NCI-H128 (cell line): ENCODE data around the gene STARD13.

Source experiments
- DNase-seq: peaks from one replicate; lab custom pipeline; 2025; ENCODE audit not compliant: unreplicated experiment; lab: John Stamatoyannopoulos, UW

The STARD13 gene

DNA sequence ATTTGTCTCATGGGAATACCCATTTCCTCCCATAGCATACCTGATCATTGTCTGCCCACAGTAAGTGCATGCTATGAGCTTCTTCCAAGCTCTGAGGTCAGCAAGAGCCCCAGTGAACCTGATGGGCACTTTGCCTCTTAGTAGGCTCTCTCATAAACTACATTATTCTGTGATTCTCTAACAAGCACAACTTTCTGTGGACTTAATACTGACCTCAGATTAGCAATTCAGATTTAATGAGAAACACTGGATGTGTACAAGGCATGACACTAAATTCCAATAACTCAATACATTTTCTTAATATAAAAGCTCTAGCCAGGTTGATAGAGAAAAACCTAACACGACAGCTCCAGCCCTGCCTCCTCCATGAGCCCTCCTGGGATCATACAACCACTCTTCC, 23.3 kb upstream of the STARD13 start:
- no peak for DNase-seq

- DNase-seq, result no peak
Measured at GRCh38 chr13:33307843-33308242, 22.3 kb upstream of the STARD13 start.

DNA sequence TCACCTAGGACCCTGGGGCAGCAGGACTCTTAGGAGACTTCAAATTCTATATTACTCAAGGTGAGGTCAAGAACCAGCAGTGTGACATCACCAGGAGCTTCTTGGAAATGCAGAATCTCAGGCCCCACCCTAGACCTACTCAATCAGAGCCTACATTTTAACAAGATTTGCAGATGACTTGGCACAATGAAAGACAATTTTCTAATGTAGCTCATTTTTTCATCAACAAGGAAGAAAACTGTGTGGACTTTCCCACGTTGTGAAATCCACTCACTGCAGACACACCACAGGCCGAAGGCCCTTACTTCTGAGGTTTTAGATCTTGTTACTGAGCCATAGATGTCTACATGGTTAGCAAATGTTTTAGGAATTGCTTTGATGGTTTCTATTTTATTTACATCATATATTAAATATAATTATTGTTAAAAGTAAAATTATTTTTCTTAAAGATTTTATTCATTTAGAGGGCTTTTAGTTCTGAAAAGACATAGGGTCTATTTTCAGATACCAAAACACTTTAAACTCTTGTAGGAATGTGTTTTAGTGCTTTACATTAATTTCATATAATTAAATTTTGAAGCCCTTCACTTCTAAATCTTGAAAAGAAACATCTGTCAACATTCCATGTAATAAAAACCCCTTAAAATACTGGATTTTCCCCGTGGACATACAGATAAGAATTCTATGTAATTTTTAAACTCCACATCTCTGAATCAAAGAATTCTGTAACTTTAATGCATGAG, 18.5 kb upstream of the STARD13 start:
- no peak for DNase-seq

DNA sequence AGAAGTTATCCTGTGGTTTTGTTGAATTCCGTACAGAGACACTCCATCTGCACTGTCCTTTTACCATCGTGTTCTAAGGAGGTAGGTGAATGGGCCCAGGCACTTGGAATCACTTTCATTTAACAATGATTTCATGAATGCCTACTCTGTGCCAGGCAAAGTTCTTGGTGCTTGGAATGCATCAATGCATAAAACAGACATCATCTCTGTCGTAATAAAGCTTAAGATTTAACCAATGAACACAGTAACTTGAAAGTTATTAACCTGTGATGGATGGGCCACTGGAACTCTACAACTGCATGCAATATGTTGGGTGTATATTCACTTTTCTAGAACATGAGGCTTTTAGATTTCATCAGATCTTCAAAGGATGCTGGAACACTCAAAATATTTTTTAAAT, 14.1 kb upstream of the STARD13 start:
- DNase-seq, result no peak

DNA sequence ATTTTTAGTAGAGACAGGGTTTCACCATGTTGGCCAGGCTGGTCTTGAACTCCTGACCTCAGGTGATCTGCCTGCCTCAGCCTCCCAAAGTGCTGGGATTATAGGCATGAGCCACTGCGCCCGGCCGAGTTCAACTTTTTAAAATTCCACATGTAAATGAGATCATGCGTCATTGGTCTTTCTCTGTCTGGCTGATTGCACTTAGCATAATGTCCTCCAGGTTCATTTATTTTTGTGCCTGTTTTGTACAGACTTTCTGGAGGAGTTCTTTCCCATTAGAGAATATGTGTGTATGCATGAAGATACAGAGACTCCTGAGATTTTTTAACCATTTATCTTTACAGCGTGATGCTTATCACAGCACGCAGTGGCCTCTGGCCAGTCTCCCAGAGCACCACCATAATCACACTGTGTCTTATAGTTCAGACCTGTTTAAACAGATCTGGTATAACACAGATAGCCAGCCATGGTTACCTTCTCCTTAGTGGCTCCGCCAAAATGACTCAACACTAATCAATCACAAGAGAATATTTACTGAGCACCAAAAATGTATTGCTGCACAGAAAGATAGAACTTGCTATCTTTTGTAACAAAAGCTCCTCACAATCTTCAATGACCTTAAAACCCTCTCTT, 11.4 kb upstream of the STARD13 start:
- no peak for DNase-seq

GRCh38 chr13:33292712-33293111, 7.2 kb upstream of the STARD13 start:
- DNase-seq, result no peak

DNA sequence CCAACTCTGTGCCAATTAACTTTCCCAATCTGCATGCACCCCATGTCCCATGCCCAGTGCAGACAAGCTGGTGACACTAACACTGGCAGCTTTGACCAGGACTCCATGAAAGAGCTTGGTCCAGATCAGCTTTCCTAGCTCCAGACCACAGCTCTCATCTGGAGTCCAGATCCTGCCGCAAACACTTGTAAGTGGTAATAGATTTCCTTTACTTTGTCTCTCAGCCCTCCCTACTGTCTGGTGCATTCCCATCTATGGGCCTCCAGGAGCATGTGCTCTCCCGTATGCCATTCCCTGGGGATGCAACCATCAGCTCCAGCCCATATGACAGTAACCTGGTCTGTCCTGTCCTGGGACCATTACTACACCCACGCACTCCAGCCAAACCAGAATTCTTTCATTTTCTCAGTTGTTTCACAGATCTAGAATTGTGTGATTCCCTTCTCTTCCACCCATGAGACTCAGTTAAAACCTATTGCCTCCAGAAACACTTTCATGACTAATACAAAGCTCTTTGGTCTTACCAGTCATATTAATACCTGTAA, 4.9 kb upstream of the STARD13 start:
- no peak for DNase-seq

DNA sequence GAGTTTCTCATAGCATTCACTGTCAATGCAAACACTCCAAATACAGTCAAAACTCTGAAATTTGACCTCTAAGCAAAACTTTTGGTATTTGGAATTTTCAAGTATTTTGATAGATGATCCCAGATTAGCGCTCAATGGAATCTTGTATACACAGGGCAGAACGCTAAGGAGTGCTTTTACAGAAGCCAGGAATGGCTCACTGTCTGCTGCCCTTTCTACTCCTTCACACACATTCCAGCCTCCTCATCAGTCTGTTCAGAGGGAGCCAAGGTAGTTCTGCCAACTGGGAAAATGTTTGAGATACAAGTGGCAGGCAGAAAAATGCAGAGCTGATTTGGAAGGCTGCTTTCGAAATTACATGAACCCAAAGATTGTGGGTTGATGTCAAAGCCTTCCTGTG, 4.4 kb upstream of the STARD13 start:
- DNase-seq, result no peak

DNA sequence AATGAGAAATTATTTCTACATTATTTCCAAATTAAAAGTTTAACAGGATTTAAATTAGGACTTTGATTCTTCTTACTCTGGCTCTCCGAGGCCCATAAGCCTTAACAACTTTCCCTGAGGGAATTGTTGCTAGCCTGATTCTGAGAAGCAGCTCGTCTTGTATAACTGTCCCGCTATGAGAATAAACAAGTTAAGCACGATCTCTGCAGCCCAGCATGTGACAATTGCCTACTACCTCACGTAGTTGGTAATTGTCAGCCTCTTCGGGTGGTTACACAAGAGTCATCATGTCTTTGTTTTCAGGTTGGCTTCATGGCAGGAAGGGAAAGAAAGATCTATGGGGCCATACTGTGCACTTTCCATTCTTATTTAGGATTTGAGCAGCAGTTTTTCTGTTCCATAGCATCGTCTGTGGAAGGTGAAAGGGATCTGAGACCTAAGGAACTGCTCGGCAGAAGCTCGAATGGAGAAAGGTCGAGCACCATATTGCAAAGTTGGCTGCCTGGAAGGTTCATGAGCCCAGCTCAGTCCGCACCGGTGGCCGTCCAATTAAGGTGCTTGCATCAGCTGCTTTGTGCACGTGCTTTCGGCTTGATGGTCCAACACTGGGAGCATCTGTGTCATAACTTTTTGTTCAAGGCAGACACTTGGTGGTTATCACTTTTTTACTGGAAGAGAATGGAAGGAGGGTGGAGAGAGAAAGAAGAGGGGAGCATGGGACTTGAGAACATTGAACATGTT, 1.8 kb upstream of the STARD13 start:
- DNase-seq, result no peak

- DNase-seq, result no peak
Measured at GRCh38 chr13:33286128-33286527, 573 bp upstream of the STARD13 start.

DNA sequence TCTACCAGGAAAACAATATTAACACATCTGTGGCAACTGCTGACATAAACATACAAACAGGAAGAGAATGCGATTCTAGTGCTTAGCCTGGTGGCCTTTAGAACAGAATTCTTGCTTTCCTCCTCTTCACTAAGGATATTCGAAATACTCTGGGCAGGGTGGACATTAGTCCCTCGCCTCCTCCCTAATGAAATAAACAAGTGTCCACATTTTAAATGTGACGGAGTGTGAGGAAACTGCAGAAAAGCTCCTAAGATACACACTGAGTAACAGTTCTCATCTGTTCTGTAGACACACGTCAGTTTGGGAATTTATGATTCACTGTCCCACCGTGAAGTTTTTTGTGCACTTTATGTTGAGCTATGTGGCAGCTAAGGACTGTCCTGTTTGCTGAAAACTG, 639 bp downstream of the STARD13 start:
- no peak for DNase-seq

DNA sequence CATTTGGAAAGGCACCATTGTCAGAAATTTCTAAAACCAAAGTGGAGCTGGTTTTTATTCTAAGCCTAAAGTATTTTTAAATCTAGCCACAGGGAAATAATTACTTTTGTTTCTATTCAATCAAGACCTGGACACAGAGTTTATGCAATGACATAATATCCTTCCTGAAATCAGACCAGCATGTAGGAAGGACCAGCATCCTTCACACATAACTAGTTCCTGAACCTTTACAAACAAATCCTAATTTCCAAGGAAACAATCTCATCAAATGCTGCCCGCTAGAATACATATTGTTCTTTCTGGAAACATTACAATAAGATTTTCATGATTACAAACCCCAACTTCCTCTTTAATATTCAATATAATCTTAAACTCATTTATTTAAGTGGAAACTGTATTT, 1.5 kb downstream of the STARD13 start:
- no peak for DNase-seq

DNA sequence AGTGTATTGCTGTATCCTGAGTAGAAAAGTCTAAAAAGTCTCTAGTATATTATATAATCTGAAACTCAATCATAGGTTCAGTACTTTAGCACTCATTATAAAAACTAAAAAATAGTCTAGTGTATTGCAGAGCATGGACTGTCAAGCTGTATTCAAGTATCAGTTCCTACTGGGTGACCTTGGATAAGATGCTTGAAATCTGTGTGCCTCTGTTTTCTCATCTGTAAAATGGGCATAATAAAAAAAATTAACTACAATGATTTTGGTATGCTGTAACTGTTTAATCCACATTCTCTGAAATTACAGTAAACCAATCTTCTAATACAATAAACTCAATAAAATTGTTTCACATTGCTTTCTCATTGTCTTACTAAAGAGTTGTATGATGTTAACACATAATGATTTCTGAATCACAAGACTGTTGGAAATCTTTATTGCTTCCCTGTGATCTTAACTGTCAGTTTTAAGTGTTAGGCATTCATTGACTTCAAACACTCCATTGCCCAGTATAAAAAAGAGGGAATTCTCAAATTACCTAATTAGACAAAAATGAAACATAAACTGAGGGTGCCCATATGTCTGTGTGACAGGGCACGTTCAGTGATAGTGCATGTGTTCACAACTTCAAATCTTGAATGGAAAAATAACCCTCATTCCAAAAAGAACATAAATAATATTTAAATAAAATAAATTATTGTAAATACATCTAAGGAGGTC, 2.2 kb downstream of the STARD13 start:
- DNase-seq, result no peak

DNA sequence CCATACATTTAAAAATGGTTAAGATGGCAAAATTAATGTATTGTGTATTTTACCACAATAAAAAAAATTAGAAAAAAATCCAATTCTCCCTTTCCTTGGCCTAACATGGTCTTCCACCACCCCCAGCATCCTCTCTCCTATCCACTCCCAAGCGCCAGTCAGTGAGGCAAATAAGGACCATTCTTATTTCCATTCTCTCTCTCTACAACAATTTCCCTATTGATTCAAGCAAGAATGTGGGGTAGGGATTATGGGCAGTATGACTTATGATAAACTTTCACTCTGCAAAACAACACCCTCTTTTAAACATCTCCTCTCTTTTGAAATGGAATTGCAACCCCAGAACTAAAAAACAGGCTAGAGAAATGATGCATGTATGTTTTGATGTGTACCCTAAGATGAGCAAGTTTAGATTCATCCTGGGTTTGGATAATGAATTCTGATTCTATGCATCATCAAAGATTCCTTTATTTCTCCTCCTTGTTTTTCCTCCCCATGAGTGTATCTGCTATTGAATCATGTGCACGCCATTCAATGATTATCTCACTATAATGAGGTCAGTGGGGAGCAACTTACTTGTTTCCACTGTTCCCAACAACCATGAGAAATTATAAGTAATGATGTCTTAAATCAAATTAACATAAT, 3.5 kb downstream of the STARD13 start:
- DNase-seq, result no peak

DNA sequence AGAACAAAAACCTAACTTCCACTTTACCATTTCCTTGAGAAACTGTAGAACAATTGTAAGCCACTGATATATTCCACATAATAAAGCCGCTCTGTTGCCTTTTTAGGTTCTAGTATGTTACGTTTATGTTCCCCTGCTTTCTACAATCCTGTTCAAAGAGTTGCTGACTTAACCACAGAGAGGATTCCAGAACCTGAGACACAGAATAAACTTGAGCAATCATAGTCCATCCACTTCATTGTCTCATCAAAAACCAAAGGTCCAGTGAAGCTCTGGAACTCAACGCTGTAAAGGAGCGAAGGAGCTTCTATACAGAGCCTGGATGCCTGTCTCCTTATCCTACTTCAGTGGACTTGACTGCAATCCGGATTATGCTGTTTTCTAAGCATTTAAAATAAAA, 4.6 kb downstream of the STARD13 start:
- no peak for DNase-seq

DNA sequence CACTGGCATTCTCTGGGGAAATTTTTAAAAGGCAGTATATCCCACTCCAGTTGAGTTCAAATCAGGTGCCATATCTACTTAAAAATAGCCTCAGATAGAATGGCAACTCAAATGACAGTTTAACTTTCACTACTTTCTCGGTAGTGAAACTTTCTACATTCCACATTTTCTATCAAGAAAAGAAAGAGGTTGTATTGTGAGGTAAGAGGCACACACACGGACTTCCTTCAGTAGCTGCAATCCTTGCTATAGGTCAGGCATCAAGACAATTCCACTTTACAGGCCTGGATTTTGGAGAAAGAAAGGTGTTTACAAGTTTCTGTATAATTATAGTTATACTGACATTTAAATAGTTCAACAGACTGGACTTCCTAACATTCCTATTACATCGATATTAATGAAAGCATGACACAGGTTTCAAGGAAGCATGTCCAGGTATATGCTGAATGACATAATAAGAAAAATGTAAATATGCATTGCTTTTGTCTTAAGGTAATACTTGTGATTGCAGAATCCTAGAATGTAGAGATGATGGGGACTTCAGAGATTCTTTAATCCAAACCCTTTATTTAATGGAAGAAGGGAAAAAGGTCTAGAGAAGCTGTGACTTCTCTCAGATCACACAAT, 5.2 kb downstream of the STARD13 start:
- DNase-seq, result no peak

DNA sequence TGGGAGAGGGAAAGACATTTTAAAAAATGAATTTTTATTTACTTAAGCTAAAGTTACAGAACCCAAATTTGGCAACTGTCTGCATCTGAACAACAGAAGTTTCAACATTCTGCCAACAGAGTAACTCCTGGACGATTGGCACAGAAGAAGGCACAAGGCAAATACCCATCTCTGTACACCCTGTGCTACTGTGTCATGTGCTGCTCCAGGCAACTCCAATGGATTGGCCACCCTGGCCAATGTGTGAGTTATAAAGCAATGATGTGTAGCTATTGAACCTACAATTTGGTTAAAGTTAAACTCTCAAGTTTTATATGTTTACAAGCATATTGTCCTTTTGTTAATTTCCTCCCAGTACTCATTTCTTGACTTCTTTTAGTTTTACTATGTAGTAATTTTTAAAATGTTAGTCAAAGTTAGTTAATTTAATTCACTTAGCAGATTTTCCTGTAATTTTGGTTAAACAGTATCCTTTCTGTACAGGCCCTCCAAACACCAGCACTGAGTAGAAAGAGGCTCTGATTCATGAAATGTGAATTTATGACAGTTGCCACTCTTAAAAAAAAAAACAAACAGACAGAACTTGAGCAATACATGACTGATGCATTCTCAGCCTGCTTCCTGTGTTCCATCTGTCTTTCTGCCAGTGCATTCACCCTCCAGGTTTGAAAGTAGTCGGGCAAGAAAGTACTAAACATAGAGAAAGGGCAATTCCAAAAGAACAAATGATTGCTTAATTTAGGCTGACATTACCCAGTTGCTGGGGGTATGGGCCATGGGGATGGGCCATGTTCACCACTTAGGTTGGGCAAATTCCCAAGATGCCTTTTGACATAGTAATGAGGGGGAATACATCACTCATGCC, 5.9 kb downstream of the STARD13 start:
- DNase-seq, result no peak

DNA sequence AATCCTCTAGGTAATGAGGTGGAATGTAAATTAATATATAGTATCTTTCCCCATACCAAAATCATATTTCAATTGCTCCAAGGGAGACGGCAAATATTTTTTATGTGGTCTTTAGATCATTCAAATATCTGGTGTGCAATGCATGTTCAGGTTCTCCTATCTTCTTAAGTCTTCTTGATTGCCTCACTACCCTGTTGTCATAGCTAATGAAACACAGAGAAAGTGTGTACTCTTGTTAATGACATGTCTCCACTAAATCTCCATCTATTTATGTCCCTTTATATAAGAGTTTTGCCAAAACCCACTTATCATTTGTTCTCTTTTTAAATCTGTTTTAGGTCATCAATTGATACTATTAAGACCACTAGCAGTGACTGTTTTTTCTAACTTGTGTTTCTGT, 6.6 kb downstream of the STARD13 start:
- DNase-seq, result no peak

- no peak for DNase-seq
Measured at GRCh38 chr13:33277946-33278345, 7.6 kb downstream of the STARD13 start.
